ENCODE measurements around the gene CPNE1. TPM values are rescaled to one million over a fixed set of nuclear protein-coding genes. Genes with fewer than 3 reads are reported as not detected.

The CPNE1 gene
- total and polyA plus RNA-seq, 2 of the 8 experiments (the other 6 are each of a cell fraction or from before 2014, with no cell fraction given) = 294 to 346 TPM

GRCh38 chr20:35598899-35599775 is 65.6 kb downstream of the CPNE1 start:
- H3K4me2 ChIP-seq (ENCODE audit: insufficient read depth in 1 of 2, low read depth in 2 of 2, low read length in 2 of 2) = no peak overlapping the region
- H3K79me2 ChIP-seq (ENCODE audit: control insufficient read depth in 1 of 2, insufficient read depth in 2 of 2, low read length in 2 of 2) = no peaks in the 10 kb centered on the region
- no peaks in the 10 kb centered on the region for H3K9me3 ChIP-seq (ENCODE audit: insufficient read depth in 2 of 2, low read depth in 1 of 2, low read length in 1 of 2)
- no peak overlapping the region for H4K8ac ChIP-seq (ENCODE audit: extremely low read depth, insufficient read depth, low read length)
- H2BK12ac ChIP-seq (ENCODE audit: low read depth, low read length) = no peak overlapping the region
- H2AK5ac ChIP-seq (ENCODE audit: low read depth, low read length) = 0 out of 2 replicates have a peak overlapping the region, but pooled peaks have one; percentile 53
- H3K9ac ChIP-seq (replicated peaks in 1 of 4; ENCODE audit: extremely low read depth in 1 of 4, low read depth in 3 of 4, low read length in 3 of 4) = no peak overlapping the region
- POLR2A ChIA-PET (ENCODE audit: partially characterized antibody) = interaction anchor here (0.6 to 1.9 kb wide), 6 partner anchors 10 to 355 kb away, joined by 3 to 5 read pairs (median 3); partner anchors contain the start of genes CPNE1, RBM12, RBM39 and SCAND1
- peaks cover 0 to 2% of the 10 kb centered on the region in 2 experiments for H4K20me1 ChIP-seq (replicated peaks in 1 of 2; ENCODE audit: control insufficient read depth in 1 of 2, insufficient read depth in 2 of 2, low read length in 2 of 2)
- H2BK20ac ChIP-seq (ENCODE audit: low read length) = 0 out of 2 replicates have a peak overlapping the region, but pooled peaks have one; percentile 48
- WGBS, 2 experiments (ENCODE audit: extremely low coverage in 1 of 2, insufficient coverage in 1 of 2, insufficient read length in 1 of 2, insufficient replicate concordance in 2 of 2, low coverage in 1 of 2, low lambda C conversion rate in 2 of 2, missing lambda C conversion rate in 1 of 2) = 91% methylated on average over 19 of the region's 22 CpGs; no CpG with 5 or more reads in 1 of the 2 experiments
- TF ChIP-seq POU5F1 (IDR thresholded peaks at IDR 0.05; ENCODE audit: low read depth, low read length) (no peak), SP4 (IDR thresholded peaks at IDR 0.05; ENCODE audit: low read length) (no peak), SIRT6 (IDR thresholded peaks at IDR 0.05; ENCODE audit: low read length) (no peak), CREB1 (IDR thresholded peaks at IDR 0.05) (no peak), TAF7 (optimal IDR thresholded peaks at IDR 0.05; ENCODE audit: borderline replicate concordance, low read depth, low read length) (no peak), SP2 (IDR thresholded peaks at IDR 0.05; ENCODE audit: low read length) (no peak), SUZ12 (IDR thresholded peaks at IDR 0.05; ENCODE audit: low read length) (no peak), YY1 (IDR thresholded peaks at IDR 0.05; ENCODE audit: low read depth, low read length) (no peak), SIX5 (IDR thresholded peaks at IDR 0.05; ENCODE audit: low read depth, low read length) (no peak)
- 0 out of 2 replicates have a peak overlapping the region, but pooled peaks have one; percentile 16 for H2BK15ac ChIP-seq (ENCODE audit: low read length)
- H4K91ac ChIP-seq (replicated peaks; ENCODE audit: insufficient read length, low read length) = no peak overlapping the region
- H3K56ac ChIP-seq (replicated peaks; ENCODE audit: insufficient read length, low read depth, low read length) = no peak overlapping the region
- DNase-seq (ENCODE audit: low read depth in 1 of 2, low spot score in 2 of 2) (no peak), FAIRE-seq (no peak)
- H2BK120ac ChIP-seq (replicated peaks; ENCODE audit: low read depth, low read length) = no peak overlapping the region
- CTCF ChIA-PET (ENCODE audit: partially characterized antibody) = interaction anchor here (0.7 to 2.5 kb wide), 3 partner anchors 15 to 39 kb away, joined by 3 to 10 read pairs (median 3); no protein-coding TSS in a partner anchor
- no peak overlapping the region for H3K27ac ChIP-seq (ENCODE audit: low read depth, low read length)
- H4K5ac ChIP-seq (ENCODE audit: insufficient read length, low read depth, low read length) = no peak overlapping the region
- no peaks in the 10 kb centered on the region for H3K79me1 ChIP-seq (ENCODE audit: low read depth, low read length)
- no peak overlapping the region for H3K18ac ChIP-seq (ENCODE audit: extremely low read depth, low read length)
- peaks cover 0 to 14% (median 7%) of the 10 kb centered on the region in 4 experiments; a peak in 4 of 7 replicates for H3K4me1 ChIP-seq (replicated peaks in 1 of 4; ENCODE audit: control insufficient read depth in 3 of 4, insufficient read depth in 4 of 4, low read length in 3 of 4)
- no peak overlapping the region for H3K23ac ChIP-seq (ENCODE audit: insufficient read length)
- H2AFZ ChIP-seq (ENCODE audit: low read length) = no peak overlapping the region
- H3K14ac ChIP-seq (ENCODE audit: insufficient read length) = no peak overlapping the region
- H3K23me2 ChIP-seq (ENCODE audit: low read depth, low read length) = peaks cover 11% of the 10 kb centered on the region; the same call in 1 of the 2 replicates
- H3K36me3 ChIP-seq (ENCODE audit: control insufficient read depth in 2 of 4, insufficient read depth in 4 of 4, low read length in 3 of 4) = no peaks in the 10 kb centered on the region
- no peak overlapping the region for H3K4me3 ChIP-seq (ENCODE audit: extremely low read depth in 1 of 4, insufficient read depth in 2 of 4, low read depth in 3 of 4, low read length in 4 of 4)
- no peak overlapping the region for H3K4ac ChIP-seq (replicated peaks; ENCODE audit: insufficient read length, low read depth, low read length)
- H3K27me3 ChIP-seq (replicated peaks in 1 of 4; ENCODE audit: control insufficient read depth in 3 of 4, extremely low read depth in 1 of 4, insufficient read depth in 3 of 4, low read length in 3 of 4) = peaks cover 6 to 46% (median 34%) of the 10 kb centered on the region in 4 experiments
- H2BK5ac ChIP-seq (ENCODE audit: low read depth, low read length) = no peak overlapping the region
